ENCODE measurements around the gene MRAP2.

DNA sequence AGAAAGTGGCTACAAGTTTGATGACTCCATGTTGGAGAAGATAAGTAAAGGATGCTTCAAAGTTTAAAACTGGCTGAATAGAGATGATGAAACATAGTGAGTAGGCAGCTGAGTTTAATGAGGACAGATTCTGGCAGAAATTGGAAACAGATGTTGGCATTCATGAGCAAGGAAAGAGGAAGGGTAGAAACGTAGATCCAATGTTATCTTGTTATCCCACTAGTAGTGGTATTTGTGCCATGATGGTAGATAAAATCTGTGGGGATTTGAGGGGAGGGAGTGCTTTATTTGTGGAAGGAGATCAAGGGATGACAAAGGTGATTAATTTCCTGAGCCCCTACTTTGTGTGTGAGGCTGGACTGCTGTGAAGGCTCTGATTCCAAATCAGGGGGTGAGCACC lies 69.5 kb downstream of the MRAP2 start:
- TF ChIP-seq, protein P1, sequence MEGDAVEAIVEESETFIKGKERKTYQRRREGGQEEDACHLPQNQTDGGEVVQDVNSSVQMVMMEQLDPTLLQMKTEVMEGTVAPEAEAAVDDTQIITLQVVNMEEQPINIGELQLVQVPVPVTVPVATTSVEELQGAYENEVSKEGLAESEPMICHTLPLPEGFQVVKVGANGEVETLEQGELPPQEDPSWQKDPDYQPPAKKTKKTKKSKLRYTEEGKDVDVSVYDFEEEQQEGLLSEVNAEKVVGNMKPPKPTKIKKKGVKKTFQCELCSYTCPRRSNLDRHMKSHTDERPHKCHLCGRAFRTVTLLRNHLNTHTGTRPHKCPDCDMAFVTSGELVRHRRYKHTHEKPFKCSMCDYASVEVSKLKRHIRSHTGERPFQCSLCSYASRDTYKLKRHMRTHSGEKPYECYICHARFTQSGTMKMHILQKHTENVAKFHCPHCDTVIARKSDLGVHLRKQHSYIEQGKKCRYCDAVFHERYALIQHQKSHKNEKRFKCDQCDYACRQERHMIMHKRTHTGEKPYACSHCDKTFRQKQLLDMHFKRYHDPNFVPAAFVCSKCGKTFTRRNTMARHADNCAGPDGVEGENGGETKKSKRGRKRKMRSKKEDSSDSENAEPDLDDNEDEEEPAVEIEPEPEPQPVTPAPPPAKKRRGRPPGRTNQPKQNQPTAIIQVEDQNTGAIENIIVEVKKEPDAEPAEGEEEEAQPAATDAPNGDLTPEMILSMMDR (conservative IDR thresholded peaks at IDR 0.05; ENCODE audit: low read length): no peak
- no peak for TF ChIP-seq EZH2phosphoT487 (IDR thresholded peaks at IDR 0.05; ENCODE audit: borderline replicate concordance, low read depth, low read length)

Measured in OCI-LY7 (cell line).